NCI-H146 (cell line): ENCODE measurements around the gene KRTAP4-4.
"Not testable (repeated sequence)": the region's sequence is repeated elsewhere in the genome, so short reads cannot be mapped to it uniquely, and the experiment has no call there.

Experiments used
- DNase-seq: peaks from one replicate; lab custom pipeline; 2025; lab: John Stamatoyannopoulos, UW

KRTAP4-4 gene

DNA sequence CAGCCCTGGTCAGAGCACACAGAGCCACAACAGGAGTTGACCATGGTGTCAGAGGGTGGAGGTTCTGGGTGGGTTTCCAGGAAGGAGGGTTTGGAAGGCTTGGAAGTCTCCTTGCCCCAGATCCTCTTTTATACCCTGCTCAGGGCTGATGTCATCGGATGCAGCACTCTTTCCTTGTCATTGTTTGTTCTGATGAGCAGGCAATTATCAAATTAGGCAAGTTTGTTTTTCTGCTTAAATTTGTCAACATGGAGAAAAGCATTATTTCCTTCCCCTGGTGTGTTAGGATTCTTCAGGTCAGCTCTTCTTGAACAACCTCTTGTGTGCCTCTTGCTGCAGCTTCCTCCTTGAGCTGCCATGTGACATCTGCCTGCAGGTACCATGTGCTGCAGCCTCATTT lies at the start of gene KRTAP4-4:
Gene KRTAP4-4 (minus strand): TSS at position 101 of the 400 bp plus-strand sequence. CDS start 57 bp downstream, at position 44.
- DNase-seq = no peak

GRCh38 chr17:41199421-41200078 lies 39.0 kb upstream of the KRTAP4-4 start:
- DNase-seq = no peak

DNA sequence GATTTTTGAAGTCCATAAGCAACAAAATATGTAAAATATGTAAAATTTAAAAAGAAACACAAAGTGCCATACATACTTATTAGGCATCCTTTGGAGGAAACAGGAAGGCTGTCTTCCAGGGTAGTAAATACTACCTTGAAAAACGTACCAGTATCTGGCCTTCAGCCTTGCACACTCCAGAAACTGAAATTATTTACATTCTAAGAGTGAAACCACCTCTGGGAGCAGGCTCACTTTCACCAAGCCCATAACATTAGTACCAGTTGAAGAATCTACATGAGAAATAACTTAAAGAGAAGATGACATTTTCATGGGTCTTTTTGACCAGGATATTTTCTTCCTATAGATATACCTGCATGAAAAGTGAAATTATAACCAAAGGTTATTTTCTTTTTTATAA lies 35.5 kb upstream of the KRTAP4-4 start:
- DNase-seq = no peak

GRCh38 chr17:41190328-41190727 lies 29.8 kb upstream of the KRTAP4-4 start:
- DNase-seq = no peak

DNA sequence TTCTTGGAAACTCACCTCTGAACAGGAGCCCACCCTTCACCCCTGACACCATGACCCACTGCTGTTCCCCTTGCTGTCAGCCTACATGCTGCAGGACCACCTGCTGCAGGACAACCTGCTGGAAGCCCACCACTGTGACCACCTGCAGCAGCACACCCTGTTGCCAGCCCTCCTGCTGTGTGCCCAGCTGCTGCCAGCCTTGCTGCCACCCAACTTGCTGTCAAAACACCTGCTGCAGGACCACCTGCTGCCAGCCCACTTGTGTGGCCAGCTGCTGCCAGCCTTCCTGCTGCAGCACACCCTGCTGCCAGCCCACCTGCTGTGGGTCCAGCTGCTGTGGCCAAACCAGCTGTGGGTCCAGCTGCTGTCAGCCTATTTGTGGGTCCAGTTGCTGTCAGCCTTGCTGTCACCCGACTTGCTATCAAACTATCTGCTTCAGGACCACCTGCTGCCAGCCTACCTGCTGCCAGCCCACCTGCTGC lies 29.3 kb upstream of the KRTAP4-4 start, which contains the start of gene KRTAP9-1:
Gene KRTAP9-1 (plus strand): TSS at position 51 of the 482 bp plus-strand sequence. CDS start 0 bp downstream, at position 51.
- DNase-seq = not testable (repeated sequence)

DNA sequence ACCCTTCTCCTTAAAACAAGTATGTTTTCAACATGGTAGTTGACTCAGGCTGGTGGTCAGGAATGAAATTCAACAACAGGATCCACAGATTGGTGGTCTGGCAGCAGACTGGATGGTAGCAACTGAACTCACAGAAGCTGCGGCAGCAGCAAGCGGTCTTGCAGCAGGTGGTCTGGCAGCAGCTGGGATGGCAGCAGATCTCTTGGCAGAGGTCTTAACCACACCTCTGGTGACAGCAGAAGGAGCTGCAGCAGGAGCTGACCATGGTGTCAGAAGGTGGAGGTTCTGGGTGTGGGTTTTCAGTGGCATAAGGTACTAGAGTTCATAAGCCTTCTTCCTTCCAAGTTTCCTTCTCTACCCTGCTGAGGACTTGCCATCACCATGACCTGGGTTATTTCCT lies 26.3 kb upstream of the KRTAP4-4 start:
- DNase-seq = no peak

DNA sequence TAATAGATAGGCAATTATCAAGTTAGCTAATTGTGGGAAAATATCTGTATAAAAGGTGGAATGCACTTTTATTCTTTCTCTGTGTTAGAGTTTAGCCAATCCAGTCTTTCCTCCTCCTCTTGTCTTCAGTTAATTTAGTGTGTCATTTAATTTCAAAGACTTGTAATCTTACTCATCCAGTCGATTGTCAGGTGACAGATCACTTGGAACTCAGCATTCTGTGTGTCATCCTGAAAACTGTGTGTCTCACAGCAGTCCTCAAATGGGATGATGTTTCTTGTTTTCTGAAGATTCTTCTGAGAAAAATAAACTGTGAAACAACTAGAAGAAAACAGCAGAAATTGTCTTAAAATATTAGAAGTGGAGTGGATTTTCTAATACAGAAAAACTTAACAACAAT lies 24.5 kb upstream of the KRTAP4-4 start:
- no peak for DNase-seq

- no peak for DNase-seq
Observed at GRCh38 chr17:41184480-41184961, 24.0 kb upstream of the KRTAP4-4 start, which contains the start of gene KRTAP4-1. KRTAP4-1 (minus strand) TSS chr17:41184911; CDS start chr17:41184854, 57 bp downstream.

DNA sequence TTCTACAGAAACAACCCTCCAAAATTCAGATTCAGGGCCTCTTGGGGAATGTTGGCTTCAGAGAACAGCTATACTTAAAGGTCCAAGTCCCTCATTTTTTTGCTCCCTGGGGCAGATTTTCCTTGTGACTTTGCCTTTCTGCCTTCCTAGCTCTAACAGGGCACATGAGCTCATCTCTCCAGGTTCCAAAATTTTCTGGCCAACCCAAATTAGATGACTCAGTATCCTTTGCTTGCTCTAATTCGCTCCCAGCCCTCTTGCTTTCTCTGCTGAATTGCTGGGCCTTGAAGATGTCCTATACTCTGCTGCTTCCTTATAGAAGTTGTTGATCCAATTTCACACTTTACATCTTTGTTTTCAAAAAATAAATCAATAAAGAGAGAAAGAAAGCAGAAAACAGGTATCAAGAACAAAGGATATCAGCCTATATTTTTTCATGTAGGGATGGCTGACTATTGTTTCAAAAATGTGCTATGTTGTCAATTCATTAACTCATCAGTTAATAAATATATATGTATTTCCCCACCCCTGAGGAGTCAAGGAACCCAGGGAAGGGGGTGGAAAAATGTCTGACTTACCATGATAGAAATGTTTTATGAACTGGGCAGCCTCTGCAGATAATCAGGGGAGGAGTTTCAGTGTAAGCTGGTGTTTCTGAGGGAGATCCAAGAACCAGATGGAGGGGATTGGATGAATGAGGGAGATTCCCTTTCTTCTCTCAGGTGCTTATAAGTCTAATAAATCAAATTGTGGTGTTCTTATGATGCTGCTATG lies 18.5 kb upstream of the KRTAP4-4 start:
- DNase-seq = no peak

- no peak for DNase-seq
Observed at GRCh38 chr17:41178341-41178740, 17.8 kb upstream of the KRTAP4-4 start.

GRCh38 chr17:41177727-41178271 lies 17.3 kb upstream of the KRTAP4-4 start, which contains the start of gene KRTAP4-2:
KRTAP4-2 (minus strand) TSS chr17:41178221; CDS start chr17:41178164, 57 bp downstream.
- no peak for DNase-seq

GRCh38 chr17:41176744-41177387 lies 16.3 kb upstream of the KRTAP4-4 start:
- DNase-seq = no peak

- DNase-seq = no peak
Observed at GRCh38 chr17:41171886-41172285, 11.3 kb upstream of the KRTAP4-4 start.

DNA sequence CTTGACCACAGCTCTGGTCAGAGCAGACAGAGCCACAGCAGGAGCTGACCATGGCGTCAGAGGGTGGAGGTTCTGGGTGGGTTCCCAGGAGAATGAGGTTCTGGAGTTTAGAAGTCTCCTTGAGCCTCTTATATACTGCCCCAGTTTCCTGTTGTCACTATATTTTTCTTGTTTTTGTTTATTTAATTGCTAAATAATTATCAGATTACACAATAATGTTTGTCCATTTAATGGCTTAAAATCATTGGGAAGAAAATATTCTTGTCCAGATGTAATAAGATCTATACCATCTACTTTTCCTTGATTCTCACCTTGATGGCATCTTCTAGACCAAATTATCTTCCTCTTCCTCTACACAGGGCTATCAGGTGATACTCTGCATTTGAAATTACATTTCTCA lies 7.6 kb upstream of the KRTAP4-4 start, which contains the start of gene KRTAP4-3:
Gene KRTAP4-3 (minus strand): TSS at position 101 of the 400 bp plus-strand sequence. CDS start 49 bp downstream, at position 52.
- no peak for DNase-seq

DNA sequence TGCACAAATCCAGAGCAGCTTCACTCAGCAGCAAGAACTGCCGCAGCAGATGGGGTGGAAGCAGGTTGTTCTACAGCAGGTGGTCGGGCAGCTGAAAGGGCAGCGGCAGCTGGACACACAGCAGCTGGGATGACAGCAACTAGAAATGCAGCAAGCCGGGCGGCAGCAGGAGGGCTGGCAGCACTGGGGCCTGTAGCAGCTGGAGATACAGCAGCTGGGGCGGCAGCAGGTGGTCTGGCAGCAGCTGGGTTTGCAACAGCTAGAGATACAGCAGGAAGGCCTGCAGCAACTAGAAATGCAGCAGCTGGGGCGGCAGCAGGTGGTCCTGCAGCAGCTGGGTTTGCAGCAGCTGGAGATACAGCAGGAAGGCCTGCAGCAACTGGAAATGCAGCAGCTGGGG lies 7.0 kb upstream of the KRTAP4-4 start:
- no peak for DNase-seq

DNA sequence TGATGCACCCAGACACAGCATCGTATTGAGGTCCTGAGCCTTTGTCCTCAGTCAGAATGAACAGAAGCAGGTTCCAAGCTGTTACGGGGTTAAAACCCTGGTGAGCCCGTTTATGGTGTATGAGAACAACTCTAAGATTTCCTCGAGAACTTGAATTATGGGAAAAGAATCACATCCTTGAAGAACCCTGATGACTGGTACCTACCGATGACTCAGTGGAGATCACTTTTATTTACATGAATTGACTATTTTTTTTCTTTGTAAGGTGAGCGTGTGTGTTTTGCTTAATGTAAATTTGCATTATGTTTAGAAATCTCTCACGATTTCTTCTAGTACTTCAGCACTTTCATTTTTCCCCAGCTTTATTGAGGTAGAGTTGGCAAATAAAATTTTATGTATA lies 3.3 kb upstream of the KRTAP4-4 start:
- DNase-seq = no peak

- DNase-seq = not testable (repeated sequence)
Observed at GRCh38 chr17:41160190-41160589, 358 bp downstream of the KRTAP4-4 start.

GRCh38 chr17:41153856-41154255 lies 6.7 kb downstream of the KRTAP4-4 start:
- no peak for DNase-seq

GRCh38 chr17:41151525-41151924 lies 9.0 kb downstream of the KRTAP4-4 start:
- no peak for DNase-seq

GRCh38 chr17:41150026-41150425 lies 10.5 kb downstream of the KRTAP4-4 start:
- no peak for DNase-seq

DNA sequence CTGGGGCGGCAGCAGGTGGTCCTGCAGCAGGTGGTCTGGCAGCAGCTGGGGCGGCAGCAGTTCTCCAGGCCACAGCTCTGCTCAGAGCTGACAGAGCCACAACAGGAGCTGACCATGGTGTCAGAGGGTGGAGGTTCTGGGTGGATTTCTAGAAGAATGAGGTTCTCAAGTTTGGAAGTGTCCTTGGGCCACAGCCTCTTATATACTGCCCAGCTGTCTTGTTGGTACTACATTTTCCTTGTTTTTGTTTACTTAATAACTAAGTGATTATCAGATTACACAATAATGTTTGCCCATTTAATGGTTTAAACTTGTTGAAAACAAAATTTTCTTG lies 10.9 kb downstream of the KRTAP4-4 start, which contains the start of gene KRTAP4-5:
Gene KRTAP4-5 (minus strand): TSS at position 174 of the 334 bp plus-strand sequence. CDS start 58 bp downstream, at position 116.
- DNase-seq = no peak
